RPMI7951 (cell line): ENCODE measurements around the gene SYNE3. TPM values are rescaled to one million over a fixed set of nuclear protein-coding genes. Genes with fewer than 3 reads are reported as not detected.

Experiments
- DNase-seq: peaks from one replicate; pipeline ENCODE4 v3.0.0-alpha.2; 2012; ENCODE audit warnings: low read depth
- total RNA-seq: library from RNA; depleted of rRNA; stranded (reverse); fragments of >200 nt; shearing (Covaris generic); gene quantifications from 2 replicates; pipeline ENCODE4 v1.2.3, GENCODE V29; 2014

SYNE3 gene
- total RNA-seq, 1 experiment from 2014 or later, result 6.0 TPM

DNA sequence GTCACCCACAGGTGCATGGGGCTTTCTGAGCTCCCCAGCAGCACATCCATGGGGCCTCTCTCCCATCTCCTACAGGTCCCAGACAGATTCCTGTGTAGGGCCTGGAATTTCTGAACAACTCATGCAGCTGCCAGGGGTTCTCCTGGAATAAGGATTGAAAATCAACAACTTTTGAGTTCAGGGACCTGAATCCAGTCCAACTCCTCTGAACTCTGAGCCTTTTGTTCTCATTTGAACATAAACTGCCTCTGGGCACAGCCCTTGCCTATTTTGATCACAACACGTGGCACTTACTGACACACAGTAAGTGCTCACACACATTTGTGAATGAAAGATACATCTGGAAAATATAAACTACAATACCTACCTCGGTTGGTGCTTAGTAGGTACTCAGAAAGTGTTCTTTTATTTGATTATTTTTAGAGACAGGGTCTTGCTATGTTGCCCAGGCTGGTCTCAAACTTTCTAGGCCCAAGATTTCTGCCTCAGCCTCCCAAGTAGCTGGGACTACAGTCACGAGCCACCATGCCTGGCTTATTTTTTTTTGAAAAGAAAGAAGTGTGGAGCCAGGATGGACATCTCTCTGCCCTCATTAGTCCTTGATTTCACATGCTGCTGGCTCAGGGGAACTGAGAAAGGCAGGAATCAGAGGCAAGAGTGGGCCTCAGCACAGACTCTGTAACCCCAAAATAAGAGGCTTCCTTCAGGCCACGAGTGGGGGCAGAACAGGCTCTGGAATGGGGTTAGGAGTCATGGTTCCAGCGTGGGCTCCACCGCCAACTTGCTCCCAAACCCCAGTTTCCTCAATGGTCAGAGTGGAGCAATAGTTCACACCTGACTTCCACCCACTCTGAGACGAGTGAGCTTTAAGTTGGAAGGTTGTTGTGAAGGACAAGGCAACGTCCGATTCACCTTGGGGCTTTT, 27.0 kb downstream of the SYNE3 start:
- DNase-seq, result peak; percentile 74

DNA sequence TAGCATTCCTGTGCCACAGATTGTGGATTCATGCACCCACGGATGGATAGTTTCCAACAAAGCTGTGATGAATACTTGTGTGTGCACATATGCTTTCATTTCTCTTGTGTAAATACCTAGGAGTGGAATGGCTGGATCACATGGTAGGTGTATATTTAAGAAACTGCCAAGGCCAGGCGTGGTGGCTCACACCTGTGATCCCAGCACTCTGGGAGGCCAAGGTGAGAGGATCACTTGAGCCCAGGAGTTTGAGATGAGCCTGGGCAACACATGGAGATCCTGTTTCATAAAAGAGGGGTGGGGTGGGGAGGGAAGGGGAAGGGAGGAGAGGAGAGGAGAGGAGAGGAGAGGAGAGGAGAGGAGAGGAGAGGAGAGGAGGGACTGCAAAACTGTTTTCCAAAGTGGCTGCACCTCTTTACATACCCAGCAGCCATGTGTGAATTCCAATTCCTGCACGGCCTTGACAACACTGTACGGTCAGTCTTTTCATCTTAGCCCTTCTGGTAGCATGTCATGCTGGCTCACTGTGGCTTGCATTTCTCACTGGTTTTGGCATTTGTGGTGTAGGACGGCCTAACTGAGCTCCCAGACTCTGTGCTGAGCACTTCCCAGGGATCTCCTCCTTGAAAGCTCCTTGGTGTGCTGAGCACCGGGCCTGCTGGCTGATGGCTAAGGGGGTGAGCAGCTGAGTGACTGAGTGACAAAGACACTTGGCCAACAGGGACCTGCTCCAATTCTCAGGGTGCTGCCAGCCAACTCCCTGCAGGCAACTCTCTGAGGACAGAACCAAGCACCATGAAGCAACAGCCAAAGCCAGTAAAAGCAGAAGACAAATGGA, 27.9 kb downstream of the SYNE3 start:
- peak; percentile 45 for DNase-seq

DNA sequence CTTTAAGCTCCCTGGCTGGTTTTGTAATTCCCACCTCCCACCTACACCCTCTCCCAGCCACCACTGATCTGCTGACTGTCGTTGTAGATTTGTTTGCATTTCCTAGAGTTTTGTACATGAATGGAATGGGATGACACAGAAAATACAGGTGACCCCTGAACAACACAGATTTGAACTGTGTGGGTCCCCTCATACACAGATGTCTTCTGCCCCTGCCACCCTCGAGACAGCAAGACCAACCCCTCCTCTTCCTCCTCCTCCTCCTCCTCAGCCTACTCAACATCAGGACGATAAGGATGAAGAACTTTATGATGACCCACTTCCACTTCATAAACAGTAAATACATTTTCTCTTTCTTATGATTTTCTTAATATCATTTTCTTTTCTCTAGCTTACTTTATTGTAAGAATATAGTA, 28.8 kb downstream of the SYNE3 start:
- DNase-seq, result no peak

DNA sequence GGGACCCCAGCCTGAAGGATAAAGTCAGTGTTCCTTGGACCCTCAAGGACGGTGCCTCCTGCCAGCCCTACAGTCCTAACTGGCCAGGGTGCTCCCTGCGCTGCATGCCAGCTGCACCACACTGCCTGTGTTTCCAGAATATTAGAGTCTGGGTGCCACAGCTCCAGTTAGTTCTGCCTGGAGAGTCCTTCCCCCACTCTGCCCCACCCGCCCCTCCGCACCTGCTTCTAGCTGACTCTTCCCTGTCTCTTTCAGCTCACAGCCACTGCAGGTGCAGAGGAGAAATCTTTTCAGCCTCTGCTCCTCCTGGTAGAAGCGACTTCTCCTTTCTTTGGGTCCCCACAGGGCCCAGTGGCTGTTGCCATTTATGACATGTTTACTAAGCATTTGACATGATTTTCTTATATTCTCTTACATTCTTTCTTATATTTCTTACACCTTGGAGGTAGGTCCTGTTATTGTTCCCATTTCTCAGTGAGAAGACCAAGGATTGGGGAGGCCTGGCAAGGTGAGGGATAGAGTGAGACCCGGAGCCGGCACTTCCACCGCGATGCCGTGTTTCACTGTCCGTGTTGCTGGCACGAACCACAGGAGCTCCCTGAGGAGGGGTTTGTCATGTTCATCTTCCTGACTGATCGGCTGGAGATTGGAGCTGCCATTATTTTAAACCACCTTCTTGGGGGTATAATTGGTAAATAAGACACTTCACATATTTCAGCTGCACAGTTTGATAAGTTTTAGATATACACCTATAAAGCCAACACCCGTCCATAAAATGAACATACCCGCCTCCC, 29.4 kb downstream of the SYNE3 start:
- no peak for DNase-seq

DNA sequence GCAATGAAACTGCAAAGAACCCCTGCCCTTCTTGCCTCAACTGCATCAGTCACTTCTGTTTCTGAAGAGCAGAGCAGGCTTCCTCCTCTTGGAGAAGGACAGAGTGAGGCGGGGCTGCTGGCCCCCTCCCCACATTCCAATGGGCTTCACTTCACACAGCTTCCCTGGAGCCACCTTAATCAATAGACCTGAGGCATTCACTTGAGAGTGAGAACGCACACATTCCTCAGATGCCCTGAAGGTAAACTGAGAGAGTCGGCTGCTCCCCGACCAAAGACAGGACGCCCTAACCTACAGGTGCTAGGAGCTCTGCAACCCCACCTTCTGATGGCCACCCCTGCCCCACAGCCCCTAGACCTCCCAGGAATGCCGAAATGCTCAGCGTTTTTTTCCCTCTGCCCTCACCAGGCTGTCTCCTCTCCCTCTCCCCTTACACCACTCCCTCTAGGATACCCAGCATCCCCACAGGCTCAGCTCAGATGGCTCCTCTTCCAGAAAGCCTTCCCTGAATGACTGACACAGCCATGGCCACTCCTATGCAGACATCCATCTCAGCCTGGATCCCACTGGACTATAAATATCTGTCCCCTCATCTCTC, 31.1 kb downstream of the SYNE3 start:
- no peak for DNase-seq

DNA sequence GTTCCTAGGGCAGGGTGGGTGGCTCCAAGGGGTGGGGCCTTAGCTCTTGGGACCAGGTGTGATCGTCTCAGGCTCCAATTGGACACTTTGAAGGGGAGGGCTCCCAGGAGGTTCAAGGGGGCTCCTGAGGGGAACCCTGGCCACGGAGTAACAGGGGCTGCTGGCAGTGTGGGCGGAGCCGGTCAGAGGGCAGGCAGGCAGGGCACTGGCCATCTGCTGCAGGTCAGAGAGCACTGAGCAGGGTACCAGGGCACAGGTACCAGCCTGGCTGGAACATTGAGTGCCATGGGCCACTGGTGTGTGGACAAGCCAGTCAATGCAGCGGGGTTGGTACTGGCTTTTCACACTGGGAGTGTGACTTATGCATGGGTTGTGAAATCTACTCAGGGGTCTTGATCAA, 32.2 kb downstream of the SYNE3 start:
- DNase-seq, result no peak

DNA sequence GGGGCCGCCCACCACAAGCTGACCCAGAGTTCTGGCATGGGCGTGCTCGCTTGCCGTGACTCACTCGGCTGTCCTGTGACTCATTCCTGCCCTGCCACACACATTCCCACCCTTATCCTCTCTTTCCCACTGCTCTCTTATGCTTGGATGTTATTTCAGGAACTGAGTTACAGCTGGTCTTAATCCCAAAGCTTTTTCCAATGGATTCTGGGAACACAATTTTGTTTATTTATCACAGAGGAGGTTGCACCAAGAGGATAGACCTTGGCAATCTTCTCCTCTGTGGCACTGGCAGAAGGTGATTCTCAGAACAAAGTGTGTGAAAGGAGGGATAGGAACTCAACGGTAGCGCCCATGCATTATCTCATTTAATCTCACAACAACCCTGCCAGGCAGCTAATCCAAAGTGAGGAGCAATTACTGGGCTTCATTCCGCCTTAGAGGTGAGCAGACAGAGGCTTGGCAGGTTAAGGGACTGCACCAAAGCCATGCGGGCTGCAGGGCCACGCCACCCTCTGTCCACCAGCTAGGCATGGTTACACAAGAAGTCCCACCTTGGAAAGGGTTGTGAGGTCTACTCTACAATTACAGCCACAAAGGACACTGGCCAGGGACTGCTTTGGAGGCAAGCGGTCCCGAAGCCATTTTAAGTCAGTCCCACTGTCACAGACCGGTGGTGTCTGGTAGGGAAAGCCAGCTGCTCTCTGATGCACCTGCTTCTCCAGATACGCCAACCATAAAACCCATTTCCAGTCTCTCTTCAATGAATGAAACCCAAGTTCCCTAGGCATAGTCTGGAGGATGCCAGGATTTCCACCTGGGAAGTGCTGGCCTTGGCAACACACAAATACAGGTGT, 32.9 kb downstream of the SYNE3 start:
- DNase-seq, result peak; percentile 94

DNA sequence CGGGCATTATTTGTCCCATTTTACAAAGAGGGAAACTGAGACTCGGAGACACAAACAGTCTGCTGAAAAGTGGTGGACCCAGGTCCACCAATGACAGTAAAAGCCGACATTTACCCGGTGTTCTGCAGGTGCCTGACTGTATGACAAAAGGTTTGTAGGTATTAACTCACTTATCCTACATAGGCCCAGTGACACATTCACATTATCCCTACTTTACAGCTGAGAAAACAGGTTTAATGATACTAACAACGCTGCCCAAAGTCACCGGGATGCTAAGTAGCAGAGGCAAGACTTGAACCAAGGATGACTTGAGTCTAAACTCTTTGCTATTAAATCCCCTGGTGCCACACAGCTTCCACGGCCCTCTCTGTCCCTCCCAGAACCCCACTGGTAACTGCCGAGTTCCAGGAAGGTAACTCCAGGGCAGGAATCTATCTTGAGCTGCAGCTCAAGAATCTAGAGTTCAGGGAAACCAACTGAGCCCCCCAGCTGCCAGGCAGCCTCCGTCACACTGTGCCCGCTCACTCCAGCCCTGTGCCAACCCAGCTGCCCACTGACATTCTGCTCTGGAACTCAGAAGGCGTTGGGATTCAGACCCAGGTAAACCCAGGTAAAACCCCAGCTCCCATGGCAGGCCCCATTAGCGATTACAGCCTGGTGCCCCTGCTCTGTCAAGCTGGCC, 33.7 kb downstream of the SYNE3 start:
- no peak for DNase-seq

DNA sequence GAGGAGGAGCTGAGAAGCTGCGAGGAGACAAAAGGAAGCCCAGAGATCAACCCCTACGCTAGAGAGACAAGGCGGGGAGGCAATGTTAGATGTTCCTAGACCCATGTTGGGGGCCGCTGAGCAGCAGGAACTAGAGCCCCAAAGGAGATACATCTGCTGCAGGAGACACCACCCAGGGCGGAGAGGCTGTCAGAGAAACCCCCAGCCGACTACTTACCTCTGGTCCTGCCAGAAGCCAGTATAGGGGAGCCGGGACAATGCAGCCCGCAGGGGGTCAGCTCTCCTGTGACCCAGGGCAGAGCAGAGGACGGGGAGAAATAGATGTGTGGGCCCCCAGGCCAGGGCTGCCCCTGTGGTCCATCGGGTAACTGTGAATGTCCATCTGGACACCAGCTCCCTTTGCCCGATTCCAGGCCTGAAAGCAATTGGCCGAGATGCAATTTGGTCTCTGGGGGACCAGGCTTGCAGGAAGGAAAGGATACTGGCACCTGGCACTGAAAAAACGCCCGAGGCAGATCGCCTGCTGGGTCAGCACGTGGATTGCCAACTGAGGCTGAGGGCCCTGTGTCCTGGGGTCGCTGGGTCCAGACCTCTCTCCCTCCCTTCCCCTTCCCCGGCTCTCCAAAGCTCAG, 34.9 kb downstream of the SYNE3 start:
- DNase-seq, result no peak

DNA sequence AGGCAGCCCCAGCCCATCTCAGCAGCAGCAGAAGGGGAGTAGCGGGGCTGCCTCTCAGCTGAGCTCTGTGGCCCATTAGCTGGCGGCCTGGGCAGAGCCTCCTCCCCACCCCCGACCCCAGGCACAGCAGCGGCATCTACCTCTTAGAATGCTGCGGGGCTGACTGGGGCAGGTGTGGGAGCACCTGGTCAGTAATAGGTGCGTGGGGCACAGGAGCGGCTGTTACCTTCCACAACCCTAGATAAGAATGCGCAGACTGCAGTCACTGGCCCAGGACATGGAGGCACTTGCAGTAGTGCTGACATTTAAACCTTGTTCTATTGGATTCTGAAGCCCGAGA, 35.6 kb downstream of the SYNE3 start:
- no peak for DNase-seq

DNA sequence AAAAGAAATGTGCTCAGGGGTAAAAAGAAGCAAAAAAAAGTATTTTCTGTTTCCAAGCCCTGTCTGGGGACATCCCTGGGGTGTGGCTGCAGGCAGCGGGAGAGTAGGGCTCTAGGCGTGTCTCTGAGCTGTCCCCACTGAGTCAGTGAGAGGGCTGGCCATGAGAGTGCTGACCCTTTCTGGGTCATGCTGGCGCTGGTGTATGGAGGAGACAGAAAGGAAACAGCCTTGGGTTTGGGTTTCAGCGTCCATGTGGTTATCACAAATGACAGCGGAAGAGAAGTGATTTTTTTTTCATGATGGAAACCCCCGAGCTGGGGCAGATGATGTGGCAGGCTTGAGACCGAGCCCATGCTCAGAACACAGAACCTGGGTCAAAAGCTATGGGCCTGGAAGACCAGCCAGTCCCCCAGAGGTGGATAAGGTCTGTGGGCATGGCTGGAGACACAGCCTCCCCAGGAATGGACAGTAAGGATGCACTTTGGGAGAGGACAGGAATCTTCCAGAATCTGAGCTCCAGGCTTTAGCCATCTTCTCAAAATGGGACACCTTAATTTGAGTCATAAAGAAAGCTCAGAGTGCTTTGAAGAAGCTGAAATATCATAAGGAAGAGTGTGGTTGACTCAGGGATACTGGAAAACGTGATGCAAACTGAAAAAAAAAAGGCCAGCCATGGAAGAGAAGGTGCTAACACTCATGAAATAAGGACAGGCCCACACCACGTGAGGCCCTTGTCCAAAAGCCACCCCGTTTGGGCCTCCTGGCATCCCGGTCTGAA, 36.2 kb downstream of the SYNE3 start:
- DNase-seq, result peak; percentile 68

DNA sequence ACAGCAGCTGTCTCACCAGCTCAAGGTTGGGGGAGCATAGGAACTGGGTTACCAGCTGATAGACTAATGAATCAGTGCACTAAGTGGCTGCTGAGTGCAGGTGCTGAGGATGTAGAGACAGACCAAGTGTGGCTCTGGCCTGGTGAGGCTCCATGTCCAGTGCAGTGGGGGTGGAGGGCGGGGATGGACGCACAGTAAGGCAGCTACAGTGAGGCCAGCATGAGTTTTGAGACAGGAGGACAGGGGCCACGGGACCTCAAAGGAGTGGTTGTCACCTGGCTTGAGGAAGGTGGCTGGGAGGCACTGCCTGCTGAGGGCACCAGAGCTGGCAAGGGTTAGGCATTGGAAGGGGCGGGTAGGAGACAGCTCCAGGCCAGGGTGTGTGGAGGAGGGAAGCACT, 37.0 kb downstream of the SYNE3 start:
- no peak for DNase-seq

DNA sequence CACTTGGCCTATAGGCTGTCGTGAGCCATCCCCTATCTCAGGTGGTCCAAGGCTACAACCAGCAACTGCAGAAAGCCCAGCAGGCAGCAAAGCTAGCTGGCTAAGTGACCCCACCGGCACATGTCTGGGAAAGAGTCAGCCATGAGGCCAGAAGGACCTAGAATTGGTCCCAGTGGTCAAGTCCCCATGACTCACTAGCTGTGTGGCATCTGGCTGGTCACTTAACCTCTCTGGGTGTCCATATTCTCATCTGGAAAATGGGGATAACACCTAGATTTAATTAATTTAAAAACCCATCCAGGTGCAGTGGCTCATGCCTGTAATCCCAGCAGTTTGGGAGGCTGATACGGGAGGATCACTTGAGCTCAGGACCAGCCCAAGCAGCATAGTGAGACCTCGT, 37.6 kb downstream of the SYNE3 start:
- no peak for DNase-seq

DNA sequence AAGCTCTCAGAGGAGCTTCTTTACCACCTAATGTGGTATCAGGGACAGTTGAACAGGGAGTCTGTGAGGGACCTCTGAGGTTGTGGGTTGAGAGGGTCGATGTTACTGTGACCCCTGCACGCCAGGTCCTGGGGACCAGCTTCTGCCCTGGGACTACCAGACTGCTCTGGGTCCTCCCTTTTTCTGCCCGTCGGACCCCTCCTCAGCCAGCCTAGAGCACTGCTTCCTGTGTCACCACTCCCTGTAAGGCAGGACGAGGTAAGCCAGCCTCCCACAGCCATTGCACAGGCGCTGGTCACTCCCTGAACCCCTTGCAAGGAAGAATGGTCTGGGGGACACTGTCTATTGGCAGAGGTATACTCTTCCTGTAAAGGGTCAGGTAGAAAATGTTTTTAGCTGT, 38.1 kb downstream of the SYNE3 start:
- no peak for DNase-seq

DNA sequence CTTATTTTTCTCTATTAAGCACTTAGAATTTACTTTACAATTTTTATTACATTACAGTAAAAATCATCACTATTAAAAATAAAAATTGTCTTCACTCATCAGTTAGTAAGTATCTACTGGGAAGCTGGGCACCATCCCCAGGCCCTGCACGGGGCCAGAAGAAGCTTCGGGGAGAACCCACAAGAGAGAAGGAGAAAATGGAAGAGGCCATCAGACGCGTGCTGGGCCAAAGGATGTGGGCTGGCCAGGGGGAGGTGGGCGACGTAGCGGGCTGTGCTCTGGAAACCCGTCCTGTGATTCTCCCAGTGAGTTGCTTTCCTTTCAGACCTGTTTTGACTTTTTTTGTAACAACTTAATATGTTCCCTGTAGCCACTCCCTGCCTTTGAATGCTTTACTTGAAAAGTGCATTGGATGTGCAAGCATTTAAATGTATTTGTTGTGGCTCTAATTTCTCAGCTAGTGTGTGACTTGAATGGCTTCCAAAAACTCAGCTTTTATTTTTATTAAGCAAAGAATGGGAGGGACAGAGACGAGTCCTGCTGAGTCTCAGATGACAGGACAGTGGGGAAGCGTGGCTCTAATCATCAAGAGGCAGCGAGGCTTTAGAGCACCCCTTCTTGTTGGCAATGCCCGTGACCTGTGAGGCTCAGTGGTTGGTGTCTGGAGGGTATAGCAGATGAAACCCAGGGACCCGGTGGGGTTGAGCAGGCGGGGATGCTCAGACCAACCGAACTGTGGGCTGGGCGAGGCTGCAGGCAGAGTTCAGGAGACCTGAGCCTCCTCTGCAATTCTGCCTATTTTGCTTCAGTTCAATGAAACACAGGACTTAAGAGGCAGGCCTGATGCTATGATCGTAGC, 38.8 kb downstream of the SYNE3 start:
- DNase-seq, result no peak

DNA sequence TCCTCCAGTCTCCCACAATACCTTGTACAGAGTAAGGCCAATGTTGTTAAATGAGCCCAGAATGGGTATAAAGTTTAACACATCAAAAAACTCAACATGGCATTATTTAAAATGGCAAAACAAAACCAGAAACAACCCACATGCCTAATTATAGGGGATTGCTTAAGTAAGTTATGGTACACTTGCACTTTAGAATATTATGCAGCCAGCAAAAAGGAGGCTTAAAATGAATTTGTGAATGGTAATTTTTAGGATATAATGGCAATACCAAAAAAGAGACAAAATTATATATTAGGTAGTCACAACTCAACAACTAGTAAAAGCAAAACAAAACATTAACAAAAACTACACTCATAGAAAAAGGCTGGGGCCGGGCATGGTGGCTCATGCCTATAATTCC, 39.7 kb downstream of the SYNE3 start:
- DNase-seq, result no peak

DNA sequence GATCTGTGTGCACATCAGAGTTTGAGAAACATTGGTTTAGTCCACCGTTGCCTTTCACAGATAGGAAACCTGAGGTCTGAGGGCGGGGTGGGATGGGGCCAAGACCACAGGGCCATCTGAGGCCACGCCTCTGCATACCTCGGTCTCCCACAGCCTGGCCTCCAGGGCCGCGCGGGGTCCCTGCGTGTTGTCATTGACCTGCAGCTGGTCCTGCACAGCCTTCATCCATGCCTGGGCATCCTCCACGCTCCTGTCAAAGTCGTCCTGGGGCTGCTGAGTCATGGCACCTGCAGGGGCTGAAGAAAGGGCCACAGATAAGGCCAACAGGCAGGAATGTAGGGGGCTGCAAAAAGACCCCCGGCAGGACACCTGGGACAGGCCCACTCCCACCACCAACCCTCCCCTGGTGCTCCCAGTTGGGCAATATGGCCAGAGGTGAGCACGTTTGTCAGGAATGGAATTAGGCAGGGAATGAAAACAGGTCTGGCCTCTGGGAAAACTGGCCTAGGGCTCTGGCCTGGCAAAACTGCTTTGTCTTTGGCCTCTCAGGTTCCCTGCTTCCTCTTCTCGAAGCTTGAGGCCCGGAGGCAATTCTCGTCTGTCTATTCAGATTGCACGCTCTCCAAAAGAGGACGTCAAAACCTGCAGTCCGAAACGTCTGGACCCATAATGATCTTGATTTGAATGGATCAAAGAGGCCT, 40.8 kb downstream of the SYNE3 start:
- DNase-seq, result no peak
